Adrenal gland (tissue), 12 donors: Measurements from ENCODE around the gene DGKG. TPM values are rescaled to one million over a fixed set of nuclear protein-coding genes. Genes with fewer than 3 reads are reported as not detected.

Experiments used
- DNase-seq, 7 donors: peaks; one replicate each; pipeline ENCODE4 v3.0.0-alpha.2; 2019 to 2020
- H3K27ac ChIP-seq, 5 donors: fragments of 200-600 bp; sonication (generic) in 4 of 5; 1 replicate in 3 of 5; 2 replicates in 2 of 5; pipeline versions ENCODE4 v1.5.1 to v1.8.0; 2016 to 2020; ENCODE audit warnings: mild to moderate bottlenecking in 1 of 5
- H3K27me3 ChIP-seq: fragments of 200-600 bp; 2 replicates; pipeline ENCODE4 v1.8.0; 2021
- H3K36me3 ChIP-seq, 2 donors: fragments of 200-600 bp; replicated peaks in 1 of 2; 1 replicate in 1 of 2; 2 replicates in 1 of 2; pipeline versions ENCODE4 v1.5.1 to v1.8.0; 2018 to 2022
- H3K4me1 ChIP-seq, 2 donors: fragments of 200-600 bp; replicated peaks in 1 of 2; 1 replicate in 1 of 2; 2 replicates in 1 of 2; pipeline versions ENCODE4 v1.5.1 to v1.8.0; 2018 to 2021
- H3K4me3 ChIP-seq, 4 donors: fragments of 200-600 bp; sonication (generic) in 3 of 4; one replicate each; pipeline ENCODE4 v1.5.1; 2016 to 2018
- H3K9me3 ChIP-seq, 3 donors: fragments of 200-600 bp; sonication (generic) in 1 of 3; replicated peaks in 1 of 3; 1 replicate in 2 of 3; 2 replicates in 1 of 3; pipeline versions ENCODE4 v1.5.1 to v1.8.0; 2016 to 2021
- CTCF ChIP-seq, 6 experiments: fragments of 450-650 bp in 4 of 6; fragments of 200-600 bp in 2 of 6; sonication (generic) in 1 of 6; IDR thresholded peaks; 1 replicate in 5 of 6; 2 replicates in 1 of 6; pipeline versions ENCODE4 v1.5.1 to v1.8.0; 2016 to 2021; ENCODE audit warnings: antibody characterized with exemption in 6 of 6, mild to moderate bottlenecking in 2 of 6, moderate library complexity in 1 of 6
- POLR2A ChIP-seq, 2 donors: fragments of 450-650 bp; IDR thresholded peaks; one replicate each; pipeline ENCODE4 v1.6.1; 2017; ENCODE audit warnings: antibody characterized with exemption in 2 of 2, mild to moderate bottlenecking in 2 of 2, moderate library complexity in 1 of 2
- WGBS, 4 donors: extraction: QIAGEN DNeasy Blood & Tissue Kit in 2 of 4; methylation state at CpG; one replicate each; pipeline versions ENCODE4 v1.1.5 to v1.1.7; 2013 to 2017; 5-methylcytosine and 5-hydroxymethylcytosine counted together
- intact Hi-C, 2 donors: fragments of 100-400 bp; cut with DNase I; formaldehyde crosslinking; loops; one replicate each; pipeline versions ENCODE4 v1.14.1 to v1.15.0; 2022 to 2023
- polyA plus RNA-seq, 3 donors: library from polyadenylated mRNA; stranded (reverse); fragments of 200-250 nt in 2 of 3; fragments of 350-450 nt in 1 of 3; fragmentation: Illumina TruSeq in 1 of 3; extraction: RNeasy Lipid Tissue Mini Kit (QIAGEN cat#74804) in 1 of 3; gene quantifications; one replicate each; pipeline ENCODE4 v1.2.3, GENCODE V29; 2013 to 2014
- total RNA-seq, 9 donors: library from RNA; depleted of rRNA in 4 of 9; stranded (reverse); fragments of >200 nt in 4 of 9; fragments of 120-200 nt in 1 of 9; fragmentation: NEBNext Ultra II Directional in 1 of 9; extraction: Animal tissue kit (Norgen Biotek cat#: 25700) in 1 of 9; gene quantifications; one replicate each; pipeline versions ENCODE4 v1.1.0 to v1.2.4, GENCODE V29; 2013 to 2023
- donor health status: healthy with polysubstance abuse.
- donor health status: Bipolar disorder and iron deficiency.
- donor health status: DM: yes; HTN: yes; CAD: no.
- donor health status: DM: no; HTN: no; CAD: no.
- donor health status: DM: no; HTN: no; CAD: no.
- donor health status: DM: yes; HTN: yes; CAD: no.

Gene DGKG
- total and polyA plus RNA-seq, 12 donors = 2.9 to 43.7 (median 28.3) TPM

GRCh38 chr3:186327912-186328487 is 34.0 kb downstream of the DGKG start:
- no peaks in the 10 kb centered on the region for H3K9me3 ChIP-seq
- DNase-seq = no peak
- intact Hi-C loops = no loop called here
- whole genome bisulfite sequencing, 4 donors = 74 to 87% (median 76%) methylated on average over 2 of the region's 2 CpGs
- H3K27ac ChIP-seq = no peak overlapping the region
- no peak overlapping the region for H3K4me3 ChIP-seq
- no peak for TF ChIP-seq CTCF (IDR thresholded peaks at IDR 0.05)
- TF ChIP-seq POLR2A (IDR thresholded peaks at IDR 0.05) = no peak
- no peaks in the 10 kb centered on the region for H3K27me3 ChIP-seq
- H3K4me1 ChIP-seq = no peaks in the 10 kb centered on the region
- H3K36me3 ChIP-seq = no peaks in the 10 kb centered on the region

GRCh38 chr3:186322761-186323160 is 39.3 kb downstream of the DGKG start:
- intact Hi-C loops = no loop called here
- no peak overlapping the region for H3K4me3 ChIP-seq
- no peaks in the 10 kb centered on the region for H3K27me3 ChIP-seq
- no peaks in the 10 kb centered on the region for H3K4me1 ChIP-seq
- no peak for DNase-seq
- no peaks in the 10 kb centered on the region for H3K9me3 ChIP-seq
- TF ChIP-seq POLR2A (IDR thresholded peaks at IDR 0.05) (no peak), CTCF (IDR thresholded peaks at IDR 0.05) (no peak)
- WGBS, 4 donors = 54 to 82% (median 67%) methylated on average over 4 to 5 of the region's 5 CpGs
- no peak overlapping the region for H3K27ac ChIP-seq
- H3K36me3 ChIP-seq = no peaks in the 10 kb centered on the region

- no peaks in the 10 kb centered on the region for H3K36me3 ChIP-seq
- H3K27me3 ChIP-seq = no peaks in the 10 kb centered on the region
- H3K4me3 ChIP-seq = no peak overlapping the region
- WGBS, 4 donors = 54 to 79% (median 62%) methylated on average over 3 of the region's 3 CpGs
- no peaks in the 10 kb centered on the region for H3K9me3 ChIP-seq
- DNase-seq = no peak
- intact Hi-C loops = no loop called here
- no peak for TF ChIP-seq CTCF (IDR thresholded peaks at IDR 0.05)
- TF ChIP-seq POLR2A (IDR thresholded peaks at IDR 0.05) = no peak
- H3K4me1 ChIP-seq = no peaks in the 10 kb centered on the region
- H3K27ac ChIP-seq = no peak overlapping the region
Observed at GRCh38 chr3:186321746-186322145, 40.3 kb downstream of the DGKG start.

- Histone ChIP-seq H3K36me3 (no peaks in the 10 kb centered on the region), H3K4me1 (no peaks in the 10 kb centered on the region), H3K27me3 (no peaks in the 10 kb centered on the region), H3K27ac (no peak overlapping the region), H3K4me3 (no peak overlapping the region), H3K9me3 (no peaks in the 10 kb centered on the region)
- DNase-seq = no peak
- WGBS, 4 donors = 64 to 78% (median 74%) methylated on average over 4 of the region's 4 CpGs
- intact Hi-C loops = no loop called here
- TF ChIP-seq CTCF (IDR thresholded peaks at IDR 0.05) (no peak), POLR2A (IDR thresholded peaks at IDR 0.05) (no peak)
Observed at GRCh38 chr3:186320862-186321568, 41.0 kb downstream of the DGKG start.
